GM23338 (cell line): Measurements from ENCODE around the gene CEP350. TPM values are rescaled to one million over a fixed set of nuclear protein-coding genes. Genes with fewer than 3 reads are reported as not detected.

Source experiments
- ATAC-seq: fragments of 200-7000 bp; cut with Tn5 transposase; 3 replicates; pipeline ENCODE4 v1.9.1; 2020
- DNase-seq: peaks from one replicate; pipeline ENCODE4 v3.0.0-alpha.2; 2015; ENCODE audit warnings: low spot score
- H2AFZ ChIP-seq: fragments of 200-600 bp; sonication (generic); 2 replicates; pipeline ENCODE4 v1.8.0; 2016; ENCODE audit warnings: antibody characterized with exemption, mild to moderate bottlenecking, moderate library complexity
- H3F3A ChIP-seq: fragments of 200-600 bp; sonication (generic); replicated peaks from 2 replicates; pipeline ENCODE4 v1.8.0; 2017; ENCODE audit warnings: antibody characterized with exemption, mixed run types, low read depth
- H3K27ac ChIP-seq: fragments of 200-600 bp; sonication (generic); 2 replicates; pipeline ENCODE4 v1.6.1; 2016; ENCODE audit warnings: low read depth
- H3K27me3 ChIP-seq: fragments of 200-600 bp; sonication (generic); 2 replicates; pipeline ENCODE4 v1.8.0; 2016; ENCODE audit warnings: mild to moderate bottlenecking, mixed run types, moderate library complexity; ENCODE audit not compliant: insufficient read depth
- H3K36me3 ChIP-seq: fragments of 200-600 bp; sonication (generic); 2 replicates; pipeline ENCODE4 v1.8.0; 2016; ENCODE audit warnings: mild to moderate bottlenecking; ENCODE audit not compliant: insufficient read depth
- H3K4me1 ChIP-seq: fragments of 200-600 bp; sonication (generic); 2 replicates; pipeline ENCODE4 v1.8.0; 2016; ENCODE audit warnings: mild to moderate bottlenecking, moderate library complexity; ENCODE audit not compliant: insufficient read depth
- H3K4me2 ChIP-seq: fragments of 200-600 bp; sonication (generic); 2 replicates; pipeline ENCODE4 v1.7.1; 2017; ENCODE audit warnings: mixed run types
- H3K4me3 ChIP-seq: fragments of 200-600 bp; sonication (generic); 2 replicates; pipeline ENCODE4 v1.6.1; 2016; ENCODE audit warnings: mixed run types
- H3K79me2 ChIP-seq: fragments of 200-600 bp; sonication (generic); replicated peaks from 2 replicates; pipeline ENCODE4 v1.8.0; 2017; ENCODE audit warnings: mild to moderate bottlenecking; ENCODE audit not compliant: insufficient read depth
- H3K9me2 ChIP-seq: fragments of 200-600 bp; sonication (generic); 2 replicates; pipeline ENCODE4 v1.8.0; 2017; ENCODE audit not compliant: insufficient read depth
- H4K20me1 ChIP-seq: fragments of 200-600 bp; sonication (generic); replicated peaks from 2 replicates; pipeline ENCODE4 v1.8.0; 2017; ENCODE audit warnings: mild to moderate bottlenecking; ENCODE audit not compliant: insufficient read depth
- H3K27ac Mint-ChIP-seq: 2 replicates; pipeline ENCODE4 v1.8.0; 2020; ENCODE audit warnings: inconsistent platforms, mild to moderate bottlenecking, moderate library complexity, mixed read lengths
- H3K27me3 Mint-ChIP-seq: 3 replicates; pipeline ENCODE4 v1.8.0; 2022; ENCODE audit warnings: low read depth, mild to moderate bottlenecking, moderate library complexity, mixed read lengths, inconsistent platforms; ENCODE audit not compliant: insufficient read depth, poor library complexity
- H3K36me3 Mint-ChIP-seq: 3 replicates; pipeline ENCODE4 v1.8.0; 2021; ENCODE audit warnings: low read depth, mild to moderate bottlenecking, inconsistent platforms, moderate library complexity, mixed read lengths
- H3K4me1 Mint-ChIP-seq: 3 replicates; pipeline ENCODE4 v1.8.0; 2020; ENCODE audit warnings: mild to moderate bottlenecking, inconsistent platforms, mixed read lengths
- H3K4me3 Mint-ChIP-seq: 3 replicates; pipeline ENCODE4 v1.8.0; 2021; ENCODE audit warnings: moderate library complexity, mild to moderate bottlenecking, inconsistent platforms, mixed read lengths
- H3K9me3 Mint-ChIP-seq: 3 replicates; pipeline ENCODE4 v1.8.0; 2020; ENCODE audit warnings: moderate library complexity, mild to moderate bottlenecking, inconsistent platforms, mixed read lengths
- CREB1 ChIP-seq: fragments of 250-450 bp; sonication (Bioruptor Pico); IDR thresholded peaks from 2 replicates; pipeline ENCODE4 v1.5.0; 2020; ENCODE audit warnings: low read depth, mild to moderate bottlenecking, moderate library complexity
- ETS1 ChIP-seq: IDR thresholded peaks from 2 replicates; pipeline ENCODE4 v1.6.1; 2016; ENCODE audit warnings: antibody characterized with exemption
- EZH2 ChIP-seq: fragments of 200-600 bp; sonication (generic); IDR thresholded peaks from one replicate; pipeline ENCODE4 v1.8.0; 2017; ENCODE audit warnings: antibody characterized with exemption, mild to moderate bottlenecking, low read depth; ENCODE audit not compliant: unreplicated experiment
- EZH2phosphoT487 ChIP-seq: fragments of 200-600 bp; sonication (generic); IDR thresholded peaks from one replicate; pipeline ENCODE4 v1.8.1; 2018; ENCODE audit warnings: antibody characterized with exemption; ENCODE audit not compliant: unreplicated experiment
- JUNB ChIP-seq: IDR thresholded peaks from one replicate; pipeline ENCODE4 v1.6.1; 2016; ENCODE audit warnings: antibody characterized with exemption; ENCODE audit not compliant: unreplicated experiment
- NANOG ChIP-seq: IDR thresholded peaks from 2 replicates; pipeline ENCODE4 v1.6.1; 2016; ENCODE audit warnings: antibody characterized with exemption, borderline replicate concordance
- POLR2AphosphoS5 ChIP-seq: IDR thresholded peaks from 2 replicates; pipeline ENCODE4 v1.6.1; 2016; ENCODE audit warnings: antibody characterized with exemption, low read depth
- REST ChIP-seq: IDR thresholded peaks from one replicate; pipeline ENCODE4 v1.6.1; 2018; ENCODE audit warnings: antibody characterized with exemption; ENCODE audit not compliant: unreplicated experiment
- STAT1 ChIP-seq: IDR thresholded peaks from one replicate; pipeline ENCODE4 v1.6.1; 2016; ENCODE audit warnings: antibody characterized with exemption; ENCODE audit not compliant: unreplicated experiment
- ZNF114 ChIP-seq: fragments of 250-450 bp; sonication (Bioruptor Pico); IDR thresholded peaks from 2 replicates; pipeline ENCODE4 v1.5.0; 2020; ENCODE audit warnings: mild to moderate bottlenecking, moderate library complexity
- ZNF331 ChIP-seq: fragments of 250-450 bp; sonication (Bioruptor Pico); IDR thresholded peaks from 2 replicates; pipeline ENCODE4 v1.5.0; 2020; ENCODE audit warnings: low read depth, mild to moderate bottlenecking, moderate library complexity
- polyA plus RNA-seq: library from polyadenylated mRNA; unstranded; fragments of >200 nt; fragmentation: Nextera tagmentation; extraction: Ambion mirVana; gene quantifications from 2 replicates; pipeline ENCODE4 v1.2.1, GENCODE V29; 2016
- total RNA-seq: library from RNA; depleted of rRNA; stranded (reverse); fragments of >200 nt; shearing (Covaris generic); gene quantifications from 2 replicates; pipeline ENCODE4 v1.2.3, GENCODE V29; 2014
- TF ChIP-seq, protein P1 (sequence below), 2 experiments: fragments of 200-600 bp in 1 of 2; sonication (generic) in 1 of 2; conservative IDR thresholded peaks; 2 replicates each; pipeline versions ENCODE4 v1.5.1 to v1.6.1; 2016 to 2017; ENCODE audit warnings: antibody characterized with exemption in 2 of 2, low read depth in 2 of 2, mild to moderate bottlenecking in 2 of 2, moderate library complexity in 1 of 2
- TF ChIP-seq, protein P2 (sequence below): fragments of 250-450 bp; sonication (Bioruptor Pico); IDR thresholded peaks from 2 replicates; pipeline ENCODE4 v1.5.0; 2020; ENCODE audit warnings: mild to moderate bottlenecking, moderate library complexity

The CEP350 gene
- total and polyA plus RNA-seq, 2 experiments from 2014 or later: 23.4 to 36.8 TPM

DNA sequence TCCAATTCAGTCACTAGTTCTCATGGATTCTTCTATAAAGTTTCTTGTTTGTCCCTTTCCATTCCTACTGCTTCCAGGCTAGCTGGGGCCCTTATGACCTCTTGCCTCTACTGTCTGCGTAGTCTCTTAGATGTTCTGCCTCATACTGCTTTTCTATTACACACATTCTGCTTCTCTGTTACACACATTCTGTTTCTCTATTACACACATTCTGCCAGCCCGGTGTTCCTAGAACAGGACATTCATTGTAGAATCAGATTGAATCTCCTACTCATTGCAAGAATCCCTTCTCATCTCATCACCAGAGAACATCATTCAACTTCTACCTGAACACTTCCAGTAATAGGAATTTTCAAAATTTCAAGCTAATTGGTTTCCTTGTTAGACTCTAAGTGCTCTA lies 130.7 kb downstream of the CEP350 start:
- no peaks in the 10 kb centered on the region for H3K4me1 Mint-ChIP-seq
- no peaks in the 10 kb centered on the region for H3K79me2 ChIP-seq
- H3K27ac Mint-ChIP-seq: no peak overlapping the region
- no peaks in the 10 kb centered on the region for H3K27me3 ChIP-seq
- H3K9me2 ChIP-seq: no peaks in the 10 kb centered on the region
- H4K20me1 ChIP-seq: no peaks in the 10 kb centered on the region
- H3K36me3 Mint-ChIP-seq: peaks cover 11% of the 10 kb centered on the region
- H3K27ac ChIP-seq: no peak overlapping the region
- H3K36me3 ChIP-seq: no peaks in the 10 kb centered on the region; the same call in 1 of the 2 replicates
- no peaks in the 10 kb centered on the region for H3K9me3 Mint-ChIP-seq
- peaks cover 3% of the 10 kb centered on the region for H3K27me3 Mint-ChIP-seq
- ATAC-seq (no peak), DNase-seq (no peak)
- H3K4me2 ChIP-seq: no peak overlapping the region
- no peak overlapping the region for H3K4me3 ChIP-seq
- TF ChIP-seq ZNF114 (CRISPR knock-in tag) (no peak), EZH2phosphoT487 (no peak), POLR2AphosphoS5 (no peak), STAT1 (no peak), EZH2 (no peak), ZNF331 (CRISPR knock-in tag) (no peak), REST (no peak), ETS1 (no peak), CREB1 (CRISPR knock-in tag) (no peak), NANOG (no peak), JUNB (no peak)
- TF ChIP-seq, protein P1, sequence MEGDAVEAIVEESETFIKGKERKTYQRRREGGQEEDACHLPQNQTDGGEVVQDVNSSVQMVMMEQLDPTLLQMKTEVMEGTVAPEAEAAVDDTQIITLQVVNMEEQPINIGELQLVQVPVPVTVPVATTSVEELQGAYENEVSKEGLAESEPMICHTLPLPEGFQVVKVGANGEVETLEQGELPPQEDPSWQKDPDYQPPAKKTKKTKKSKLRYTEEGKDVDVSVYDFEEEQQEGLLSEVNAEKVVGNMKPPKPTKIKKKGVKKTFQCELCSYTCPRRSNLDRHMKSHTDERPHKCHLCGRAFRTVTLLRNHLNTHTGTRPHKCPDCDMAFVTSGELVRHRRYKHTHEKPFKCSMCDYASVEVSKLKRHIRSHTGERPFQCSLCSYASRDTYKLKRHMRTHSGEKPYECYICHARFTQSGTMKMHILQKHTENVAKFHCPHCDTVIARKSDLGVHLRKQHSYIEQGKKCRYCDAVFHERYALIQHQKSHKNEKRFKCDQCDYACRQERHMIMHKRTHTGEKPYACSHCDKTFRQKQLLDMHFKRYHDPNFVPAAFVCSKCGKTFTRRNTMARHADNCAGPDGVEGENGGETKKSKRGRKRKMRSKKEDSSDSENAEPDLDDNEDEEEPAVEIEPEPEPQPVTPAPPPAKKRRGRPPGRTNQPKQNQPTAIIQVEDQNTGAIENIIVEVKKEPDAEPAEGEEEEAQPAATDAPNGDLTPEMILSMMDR (conservative IDR thresholded peaks at IDR 0.05; ENCODE audit: low read depth in 2 of 2): no peak
- TF ChIP-seq, protein P2, sequence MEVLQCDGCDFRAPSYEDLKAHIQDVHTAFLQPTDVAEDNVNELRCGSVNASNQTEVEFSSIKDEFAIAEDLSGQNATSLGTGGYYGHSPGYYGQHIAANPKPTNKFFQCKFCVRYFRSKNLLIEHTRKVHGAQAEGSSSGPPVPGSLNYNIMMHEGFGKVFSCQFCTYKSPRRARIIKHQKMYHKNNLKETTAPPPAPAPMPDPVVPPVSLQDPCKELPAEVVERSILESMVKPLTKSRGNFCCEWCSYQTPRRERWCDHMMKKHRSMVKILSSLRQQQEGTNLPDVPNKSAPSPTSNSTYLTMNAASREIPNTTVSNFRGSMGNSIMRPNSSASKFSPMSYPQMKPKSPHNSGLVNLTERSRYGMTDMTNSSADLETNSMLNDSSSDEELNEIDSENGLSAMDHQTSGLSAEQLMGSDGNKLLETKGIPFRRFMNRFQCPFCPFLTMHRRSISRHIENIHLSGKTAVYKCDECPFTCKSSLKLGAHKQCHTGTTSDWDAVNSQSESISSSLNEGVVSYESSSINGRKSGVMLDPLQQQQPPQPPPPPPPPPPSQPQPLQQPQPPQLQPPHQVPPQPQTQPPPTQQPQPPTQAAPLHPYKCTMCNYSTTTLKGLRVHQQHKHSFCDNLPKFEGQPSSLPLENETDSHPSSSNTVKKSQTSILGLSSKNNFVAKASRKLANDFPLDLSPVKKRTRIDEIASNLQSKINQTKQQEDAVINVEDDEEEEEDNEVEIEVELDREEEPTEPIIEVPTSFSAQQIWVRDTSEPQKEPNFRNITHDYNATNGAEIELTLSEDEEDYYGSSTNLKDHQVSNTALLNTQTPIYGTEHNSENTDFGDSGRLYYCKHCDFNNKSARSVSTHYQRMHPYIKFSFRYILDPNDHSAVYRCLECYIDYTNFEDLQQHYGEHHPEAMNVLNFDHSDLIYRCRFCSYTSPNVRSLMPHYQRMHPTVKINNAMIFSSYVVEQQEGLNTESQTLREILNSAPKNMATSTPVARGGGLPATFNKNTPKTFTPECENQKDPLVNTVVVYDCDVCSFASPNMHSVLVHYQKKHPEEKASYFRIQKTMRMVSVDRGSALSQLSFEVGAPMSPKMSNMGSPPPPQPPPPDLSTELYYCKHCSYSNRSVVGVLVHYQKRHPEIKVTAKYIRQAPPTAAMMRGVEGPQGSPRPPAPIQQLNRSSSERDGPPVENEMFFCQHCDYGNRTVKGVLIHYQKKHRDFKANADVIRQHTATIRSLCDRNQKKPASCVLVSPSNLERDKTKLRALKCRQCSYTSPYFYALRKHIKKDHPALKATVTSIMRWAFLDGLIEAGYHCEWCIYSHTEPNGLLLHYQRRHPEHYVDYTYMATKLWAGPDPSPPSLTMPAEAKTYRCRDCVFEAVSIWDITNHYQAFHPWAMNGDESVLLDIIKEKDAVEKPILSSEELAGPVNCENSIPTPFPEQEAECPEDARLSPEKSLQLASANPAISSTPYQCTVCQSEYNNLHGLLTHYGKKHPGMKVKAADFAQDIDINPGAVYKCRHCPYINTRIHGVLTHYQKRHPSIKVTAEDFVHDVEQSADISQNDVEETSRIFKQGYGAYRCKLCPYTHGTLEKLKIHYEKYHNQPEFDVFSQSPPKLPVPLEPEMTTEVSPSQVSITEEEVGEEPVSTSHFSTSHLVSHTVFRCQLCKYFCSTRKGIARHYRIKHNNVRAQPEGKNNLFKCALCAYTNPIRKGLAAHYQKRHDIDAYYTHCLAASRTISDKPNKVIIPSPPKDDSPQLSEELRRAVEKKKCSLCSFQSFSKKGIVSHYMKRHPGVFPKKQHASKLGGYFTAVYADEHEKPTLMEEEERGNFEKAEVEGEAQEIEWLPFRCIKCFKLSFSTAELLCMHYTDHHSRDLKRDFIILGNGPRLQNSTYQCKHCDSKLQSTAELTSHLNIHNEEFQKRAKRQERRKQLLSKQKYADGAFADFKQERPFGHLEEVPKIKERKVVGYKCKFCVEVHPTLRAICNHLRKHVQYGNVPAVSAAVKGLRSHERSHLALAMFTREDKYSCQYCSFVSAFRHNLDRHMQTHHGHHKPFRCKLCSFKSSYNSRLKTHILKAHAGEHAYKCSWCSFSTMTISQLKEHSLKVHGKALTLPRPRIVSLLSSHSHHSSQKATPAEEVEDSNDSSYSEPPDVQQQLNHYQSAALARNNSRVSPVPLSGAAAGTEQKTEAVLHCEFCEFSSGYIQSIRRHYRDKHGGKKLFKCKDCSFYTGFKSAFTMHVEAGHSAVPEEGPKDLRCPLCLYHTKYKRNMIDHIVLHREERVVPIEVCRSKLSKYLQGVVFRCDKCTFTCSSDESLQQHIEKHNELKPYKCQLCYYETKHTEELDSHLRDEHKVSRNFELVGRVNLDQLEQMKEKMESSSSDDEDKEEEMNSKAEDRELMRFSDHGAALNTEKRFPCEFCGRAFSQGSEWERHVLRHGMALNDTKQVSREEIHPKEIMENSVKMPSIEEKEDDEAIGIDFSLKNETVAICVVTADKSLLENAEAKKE: no peak
- no peaks in the 10 kb centered on the region for H3K4me1 ChIP-seq
- H2AFZ ChIP-seq: no peak overlapping the region
- H3K4me3 Mint-ChIP-seq: no peak overlapping the region
- no peaks in the 10 kb centered on the region for H3F3A ChIP-seq
